Measurements from ENCODE around the gene OSMR. TPM values are rescaled to one million over a fixed set of nuclear protein-coding genes. Genes with fewer than 3 reads are reported as not detected.

Gene OSMR
- polyA plus RNA-seq, 2 of the 4 experiments (the other 2 are of a cell fraction), result 58.5 to 92.4 TPM

GRCh38 chr5:38808666-38809343, 37.0 kb upstream of the OSMR start:
- POLR2A ChIA-PET, result interaction anchor here (2.3 kb wide), 1 partner anchor 367 kb away, joined by 21 read pairs; no protein-coding TSS in a partner anchor
- CTCF ChIA-PET, result interaction anchor here (0.5 to 10.1 kb wide), 79 partner anchors 8 to 600 kb away, joined by 3 to 242 read pairs (median 4); partner anchors contain the start of gene LIFR
- no peak for DNase-seq (ENCODE audit: low read depth in 1 of 2, low spot score in 1 of 2)
- Histone ChIP-seq H3K4me2 (peak overlapping the region; percentile 67; the same call in 2 of the 3 replicates), H3K4me3 (no peak overlapping the region), H3K9me3 (no peaks in the 10 kb centered on the region), H3K27ac (peak overlapping the region; percentile 46 to 79; a peak in 4 of 6 replicates), H3K4me1 (peaks cover 43% of the 10 kb centered on the region)
- 89% methylated on average over 23 of the region's 23 CpGs for WGBS (ENCODE audit: missing lambda C conversion rate)
- peak in 1 of 2 experiments; percentile 8; a peak in 2 of 6 replicates for ATAC-seq
- FAIRE-seq, result no peak
- no peak for TF ChIP-seq HOXB5 (CRISPR knock-in tag; IDR thresholded peaks at IDR 0.05)
- no peak for TF ChIP-seq SREBF2 (IDR thresholded peaks at IDR 0.05)
- no peak for TF ChIP-seq HOXA7 (CRISPR knock-in tag; IDR thresholded peaks at IDR 0.05)
- TF ChIP-seq CHD4 (IDR thresholded peaks at IDR 0.05; ENCODE audit: borderline replicate concordance), result no peak
- TF ChIP-seq HOXB13 (CRISPR knock-in tag; IDR thresholded peaks at IDR 0.05; ENCODE audit: low read depth), result no peak
- TF ChIP-seq FOSL2 (IDR thresholded peaks at IDR 0.05), result no peak
- no peak for TF ChIP-seq FOSL2 (CRISPR knock-in tag; IDR thresholded peaks at IDR 0.05)
- no peak for TF ChIP-seq MYC (IDR thresholded peaks at IDR 0.05; ENCODE audit: borderline replicate concordance, low read length)
- TF ChIP-seq, protein P1, sequence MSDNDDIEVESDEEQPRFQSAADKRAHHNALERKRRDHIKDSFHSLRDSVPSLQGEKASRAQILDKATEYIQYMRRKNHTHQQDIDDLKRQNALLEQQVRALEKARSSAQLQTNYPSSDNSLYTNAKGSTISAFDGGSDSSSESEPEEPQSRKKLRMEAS (IDR thresholded peaks at IDR 0.05), result no peak
- no peak for TF ChIP-seq EHMT2 (IDR thresholded peaks at IDR 0.05; ENCODE audit: low read depth)
- no peak for TF ChIP-seq JUNB (IDR thresholded peaks at IDR 0.05)
- no peak for TF ChIP-seq RAD21 (conservative IDR thresholded peaks at IDR 0.05 in 1 of 2, IDR thresholded peaks at IDR 0.05 in 1 of 2)

DNA sequence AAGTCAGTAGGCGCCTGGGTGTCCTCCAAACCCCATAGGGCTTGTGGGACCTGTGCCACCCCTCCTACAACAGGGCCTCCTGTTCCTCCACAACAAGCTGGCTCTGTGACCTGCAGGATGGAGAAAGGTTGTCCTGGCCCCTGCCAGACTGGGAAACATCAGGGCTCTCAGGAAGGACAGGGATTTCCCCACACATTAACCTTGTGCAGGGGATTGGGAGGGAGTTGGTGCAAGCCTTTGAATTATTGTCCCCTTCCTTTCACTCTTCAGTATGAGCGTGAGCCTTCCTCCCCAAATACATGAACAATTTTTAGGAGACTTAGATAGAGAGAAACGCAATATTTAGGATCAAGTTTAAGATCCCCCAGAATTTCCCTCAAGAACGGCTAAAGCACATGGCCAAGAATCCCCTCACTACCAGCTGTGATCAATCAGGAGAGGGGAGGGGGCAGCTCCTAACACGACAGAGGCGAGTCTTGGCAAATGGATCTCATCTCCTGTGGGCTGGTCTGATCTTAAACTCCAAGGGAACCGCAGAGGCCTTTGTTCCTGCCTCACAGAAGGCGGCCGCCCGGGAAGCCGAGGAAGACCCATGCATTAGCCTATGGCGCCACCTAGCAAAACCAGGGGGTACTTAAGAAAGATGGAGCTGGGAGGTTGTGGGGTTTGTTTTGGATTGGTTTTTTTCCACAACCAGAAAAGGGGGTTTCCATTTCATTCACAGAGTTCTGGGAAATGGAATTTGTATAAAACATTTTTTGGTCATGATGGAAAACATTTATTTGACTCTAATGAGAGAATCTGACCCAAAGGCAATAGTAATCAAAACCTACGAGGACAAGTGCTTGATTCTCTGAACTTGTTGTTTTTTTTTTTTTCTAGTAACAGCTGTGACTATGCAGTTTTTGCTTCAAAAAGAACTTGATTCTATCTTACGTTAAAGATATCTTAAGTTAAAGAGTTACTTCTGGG, 36.1 kb upstream of the OSMR start:
- ATAC-seq (peak; percentile 78 to 89), FAIRE-seq (no peak), DNase-seq (ENCODE audit: low read depth in 1 of 2, low spot score in 1 of 2) (peak; percentile 80 to 87)
- H3K27ac ChIP-seq, result peak overlapping the region; percentile 46 to 79; a peak in 4 of 6 replicates
- ChIA-PET POLR2A (interaction anchor here (1.0 to 2.3 kb wide), 2 partner anchors 368 to 427 kb away, joined by 3 to 21 read pairs; no protein-coding TSS in a partner anchor), CTCF (interaction anchor here (0.5 to 10.1 kb wide), 95 partner anchors 9 to 601 kb away, joined by 3 to 242 read pairs (median 4); partner anchors contain the start of gene LIFR)
- H3K9me3 ChIP-seq, result no peaks in the 10 kb centered on the region
- no peak overlapping the region for H3K4me3 ChIP-seq
- WGBS (ENCODE audit: missing lambda C conversion rate), result 28% methylated on average over 14 of the region's 14 CpGs
- TF ChIP-seq SREBF2 (IDR thresholded peaks at IDR 0.05) (no peak), RNF2 (IDR thresholded peaks at IDR 0.05; ENCODE audit: borderline replicate concordance, low read depth) (no peak), MYC (IDR thresholded peaks at IDR 0.05; ENCODE audit: borderline replicate concordance, low read length) (no peak), CEBPB (IDR thresholded peaks at IDR 0.05) (0 out of 4 replicates have a peak, but pooled peaks of 1 of the 2 experiments have one; percentile 4), E2F6 (IDR thresholded peaks at IDR 0.05; ENCODE audit: borderline replicate concordance, low read depth) (no peak), KDM1A (IDR thresholded peaks at IDR 0.05; ENCODE audit: low read depth) (no peak), CTCF (IDR thresholded peaks at IDR 0.05) (peak; percentile 89), FOSL2 (IDR thresholded peaks at IDR 0.05) (no peak), FOSL2 (CRISPR knock-in tag; IDR thresholded peaks at IDR 0.05) (no peak), JUN (IDR thresholded peaks at IDR 0.05) (no peak), RFX5 (IDR thresholded peaks at IDR 0.05) (no peak), SMC3 (IDR thresholded peaks at IDR 0.05) (peak; percentile 92), RAD21 (conservative IDR thresholded peaks at IDR 0.05 in 1 of 2, IDR thresholded peaks at IDR 0.05 in 1 of 2) (peak; percentile 96 to 99), FOXS1 (CRISPR knock-in tag; IDR thresholded peaks at IDR 0.05) (no peak), BHLHE40 (IDR thresholded peaks at IDR 0.05; ENCODE audit: low read depth, low read length) (no peak), HOXB13 (CRISPR knock-in tag; IDR thresholded peaks at IDR 0.05; ENCODE audit: low read depth) (no peak)
- TF ChIP-seq, protein P1 (IDR thresholded peaks at IDR 0.05), result no peak; the same call in 1 of the 2 replicates
- TF ChIP-seq, protein P2, sequence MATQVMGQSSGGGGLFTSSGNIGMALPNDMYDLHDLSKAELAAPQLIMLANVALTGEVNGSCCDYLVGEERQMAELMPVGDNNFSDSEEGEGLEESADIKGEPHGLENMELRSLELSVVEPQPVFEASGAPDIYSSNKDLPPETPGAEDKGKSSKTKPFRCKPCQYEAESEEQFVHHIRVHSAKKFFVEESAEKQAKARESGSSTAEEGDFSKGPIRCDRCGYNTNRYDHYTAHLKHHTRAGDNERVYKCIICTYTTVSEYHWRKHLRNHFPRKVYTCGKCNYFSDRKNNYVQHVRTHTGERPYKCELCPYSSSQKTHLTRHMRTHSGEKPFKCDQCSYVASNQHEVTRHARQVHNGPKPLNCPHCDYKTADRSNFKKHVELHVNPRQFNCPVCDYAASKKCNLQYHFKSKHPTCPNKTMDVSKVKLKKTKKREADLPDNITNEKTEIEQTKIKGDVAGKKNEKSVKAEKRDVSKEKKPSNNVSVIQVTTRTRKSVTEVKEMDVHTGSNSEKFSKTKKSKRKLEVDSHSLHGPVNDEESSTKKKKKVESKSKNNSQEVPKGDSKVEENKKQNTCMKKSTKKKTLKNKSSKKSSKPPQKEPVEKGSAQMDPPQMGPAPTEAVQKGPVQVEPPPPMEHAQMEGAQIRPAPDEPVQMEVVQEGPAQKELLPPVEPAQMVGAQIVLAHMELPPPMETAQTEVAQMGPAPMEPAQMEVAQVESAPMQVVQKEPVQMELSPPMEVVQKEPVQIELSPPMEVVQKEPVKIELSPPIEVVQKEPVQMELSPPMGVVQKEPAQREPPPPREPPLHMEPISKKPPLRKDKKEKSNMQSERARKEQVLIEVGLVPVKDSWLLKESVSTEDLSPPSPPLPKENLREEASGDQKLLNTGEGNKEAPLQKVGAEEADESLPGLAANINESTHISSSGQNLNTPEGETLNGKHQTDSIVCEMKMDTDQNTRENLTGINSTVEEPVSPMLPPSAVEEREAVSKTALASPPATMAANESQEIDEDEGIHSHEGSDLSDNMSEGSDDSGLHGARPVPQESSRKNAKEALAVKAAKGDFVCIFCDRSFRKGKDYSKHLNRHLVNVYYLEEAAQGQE (IDR thresholded peaks at IDR 0.05), result no peak
- peaks cover 43% of the 10 kb centered on the region for H3K4me1 ChIP-seq
- H3K4me2 ChIP-seq, result peak overlapping the region; percentile 33; the same call in 2 of the 3 replicates

All from A549 (cell line).